ENCODE results near the gene C3orf80.
"Not testable (repeated sequence)": the region's sequence is repeated elsewhere in the genome, so short reads cannot be mapped to it uniquely, and the experiment has no call there.

C3orf80 gene

DNA sequence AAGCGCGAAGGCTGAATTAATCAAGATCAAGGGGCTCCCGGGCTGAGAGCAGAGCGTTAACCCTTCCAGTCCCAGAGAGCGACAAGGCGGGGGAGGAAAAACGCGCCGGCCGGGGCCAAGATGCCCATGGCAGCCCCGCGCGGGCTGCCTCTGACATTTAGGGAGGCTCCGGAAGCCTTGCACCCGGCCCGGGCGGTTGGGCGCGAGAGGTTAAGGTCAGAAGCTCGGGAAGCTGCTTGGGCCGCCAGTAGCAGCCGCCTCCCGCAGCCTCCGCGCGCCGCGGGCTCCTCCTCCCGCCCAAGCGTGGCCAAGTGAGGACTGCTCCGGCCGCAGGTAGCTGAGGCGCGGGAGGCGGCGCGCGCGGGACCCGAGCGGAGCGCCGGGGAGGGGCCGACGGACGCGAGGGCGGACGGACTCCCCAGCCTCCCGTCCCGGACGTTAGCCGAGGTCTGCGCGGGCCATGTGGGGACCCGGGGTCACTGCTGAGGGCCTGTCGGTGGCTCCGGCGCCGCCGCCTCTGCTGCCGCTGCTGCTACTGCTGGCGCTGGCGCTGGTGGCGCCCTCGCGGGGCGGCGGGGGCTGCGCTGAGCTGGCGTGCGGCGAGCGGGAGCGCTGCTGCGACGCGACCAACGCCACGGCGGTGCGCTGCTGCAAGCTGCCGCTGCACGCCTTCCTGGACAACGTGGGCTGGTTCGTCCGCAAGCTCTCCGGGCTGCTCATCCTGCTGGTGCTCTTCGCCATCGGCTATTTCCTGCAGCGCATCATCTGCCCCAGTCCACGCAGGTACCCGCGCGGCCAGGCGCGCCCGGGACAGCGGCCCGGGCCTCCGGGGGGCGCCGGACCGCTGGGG is at the start of gene C3orf80:
Gene C3orf80 (plus strand): TSS at position 247 of the 850 bp plus-strand sequence. CDS start 214 bp downstream, at position 461.
- DNase-seq (ENCODE audit: low read depth, low spot score): peak; percentile 68

- DNase-seq (ENCODE audit: low read depth, low spot score): no peak
Measured at GRCh38 chr3:160176923-160177322, 48.3 kb upstream of the C3orf80 start.

GRCh38 chr3:160178661-160179060 is 46.6 kb upstream of the C3orf80 start:
- DNase-seq (ENCODE audit: low read depth, low spot score): not testable (repeated sequence)

DNA sequence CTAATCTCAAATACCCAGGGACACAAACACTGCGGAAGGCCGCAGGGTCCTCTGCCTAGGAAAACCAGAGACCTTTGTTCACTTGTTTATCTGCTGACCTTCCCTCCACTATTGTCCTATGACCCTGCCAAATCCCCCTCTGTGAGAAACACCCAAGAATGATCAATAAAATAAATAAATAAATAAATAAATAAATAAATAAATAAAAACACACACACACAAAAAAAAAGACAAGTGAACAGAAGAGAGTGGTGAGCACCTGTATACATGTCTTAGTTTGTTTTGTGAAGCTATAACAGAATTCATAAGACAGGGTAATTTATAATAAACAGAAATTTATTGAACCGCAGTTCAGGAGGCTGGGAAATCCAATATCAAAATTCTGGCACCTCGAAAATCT is 45.8 kb upstream of the C3orf80 start:
- DNase-seq (ENCODE audit: low read depth, low spot score): not testable (repeated sequence)

DNA sequence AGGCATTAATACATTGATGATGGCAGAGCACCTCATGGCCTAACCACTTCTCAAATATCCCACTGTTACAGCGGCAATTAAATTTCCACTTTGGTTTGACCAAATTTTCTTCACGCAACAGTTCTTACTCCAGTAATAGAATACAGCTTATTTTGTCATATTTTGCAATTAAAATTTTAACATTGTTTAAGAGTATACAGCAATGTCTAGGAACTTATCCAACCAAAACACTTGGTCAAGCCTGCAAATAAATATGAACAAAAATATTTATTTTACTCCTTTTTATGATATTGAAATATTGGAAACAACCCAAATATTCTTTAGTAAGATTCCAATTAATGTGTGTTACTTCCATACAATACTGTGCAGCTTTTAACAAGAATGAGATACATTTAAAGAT is 45.3 kb upstream of the C3orf80 start:
- no peak for DNase-seq (ENCODE audit: low read depth, low spot score)

DNA sequence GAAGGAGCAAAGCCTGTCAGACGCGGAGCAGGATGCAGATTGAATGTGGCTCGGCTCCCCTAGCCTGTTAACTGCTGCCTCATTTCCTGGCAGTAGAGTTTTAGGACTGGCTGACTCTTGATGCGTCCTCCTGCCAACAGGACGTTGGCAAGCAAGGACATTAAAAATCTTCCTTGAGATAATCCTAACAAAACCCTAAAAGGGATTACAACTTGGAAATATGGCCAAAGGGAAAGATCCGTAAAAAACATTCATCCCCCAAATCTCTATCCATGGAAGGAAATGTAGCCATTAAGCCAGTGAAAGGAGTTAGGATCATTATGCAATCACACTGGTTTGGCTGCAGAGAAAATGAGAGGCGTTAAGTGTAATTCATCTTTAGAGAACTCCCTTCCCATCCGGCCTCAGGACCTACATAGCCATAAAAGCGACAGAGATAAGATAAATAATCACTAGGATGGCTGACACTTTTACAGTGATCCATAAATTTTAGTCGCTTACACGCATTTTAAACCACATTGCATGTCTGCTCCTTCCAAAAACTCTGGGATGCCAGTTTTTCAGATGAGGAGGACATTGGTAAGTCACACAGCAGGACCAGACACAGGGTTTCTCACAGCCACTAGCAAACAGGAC is 44.5 kb upstream of the C3orf80 start:
- no peak for DNase-seq (ENCODE audit: low read depth, low spot score)

DNA sequence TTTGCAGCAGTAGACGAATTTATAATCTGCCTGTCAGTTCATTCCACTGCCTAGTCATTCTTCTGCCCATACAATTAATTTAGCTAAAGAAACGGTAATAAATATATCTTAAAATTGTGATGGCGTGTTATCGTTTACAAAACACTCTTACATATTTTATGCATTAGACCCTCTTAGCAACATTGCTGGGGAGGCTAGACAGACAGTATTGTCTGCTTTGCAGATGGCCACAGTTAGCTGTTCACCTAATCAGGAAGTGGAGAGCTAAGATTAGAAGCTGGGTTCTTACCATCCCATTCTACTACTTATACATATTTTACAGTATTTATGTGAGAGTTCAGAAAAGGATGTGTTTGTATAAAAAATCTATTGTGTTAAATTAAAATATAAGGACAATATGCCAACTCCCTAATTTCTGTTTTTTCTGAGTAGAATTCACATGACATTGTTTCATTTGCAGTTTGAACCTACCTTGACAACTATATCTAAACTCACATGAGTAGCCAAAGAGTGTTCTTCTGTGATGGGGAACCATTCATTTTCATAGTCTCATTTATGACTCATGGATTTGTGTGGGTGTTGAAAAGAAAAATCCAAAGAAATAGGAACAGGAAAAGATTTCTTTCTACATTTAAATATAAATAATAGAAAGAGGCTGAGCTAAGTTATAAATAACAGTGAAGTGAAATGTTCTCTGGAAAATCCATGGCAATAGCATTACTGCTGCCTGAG is 41.7 kb upstream of the C3orf80 start:
- DNase-seq (ENCODE audit: low read depth, low spot score): no peak

DNA sequence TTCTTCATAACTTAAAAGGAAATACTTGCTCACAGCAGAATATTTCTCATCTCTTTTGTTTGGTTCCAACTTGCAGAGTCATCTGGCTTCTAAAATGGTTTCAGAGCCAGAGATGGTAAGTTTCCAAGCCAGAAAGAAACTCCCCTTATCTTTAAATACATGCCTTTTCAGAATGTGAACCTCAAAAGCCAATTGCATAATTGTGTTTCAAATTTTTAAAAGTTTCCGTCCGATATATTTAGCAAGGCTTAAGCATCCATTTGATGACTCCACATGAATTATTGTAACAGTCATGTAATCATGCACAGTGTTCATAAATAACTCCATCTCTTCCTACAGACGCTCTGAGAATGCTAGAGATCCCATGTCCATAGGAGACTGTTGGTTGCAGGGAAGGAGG is 40.6 kb upstream of the C3orf80 start:
- peak; percentile 36 for DNase-seq (ENCODE audit: low read depth, low spot score)

GRCh38 chr3:160185751-160186150 is 39.5 kb upstream of the C3orf80 start:
- no peak for DNase-seq (ENCODE audit: low read depth, low spot score)

GRCh38 chr3:160187288-160187687 is 37.9 kb upstream of the C3orf80 start:
- DNase-seq (ENCODE audit: low read depth, low spot score): no peak

- no peak for DNase-seq (ENCODE audit: low read depth, low spot score)
Measured at GRCh38 chr3:160192310-160193029, 32.8 kb upstream of the C3orf80 start.

DNA sequence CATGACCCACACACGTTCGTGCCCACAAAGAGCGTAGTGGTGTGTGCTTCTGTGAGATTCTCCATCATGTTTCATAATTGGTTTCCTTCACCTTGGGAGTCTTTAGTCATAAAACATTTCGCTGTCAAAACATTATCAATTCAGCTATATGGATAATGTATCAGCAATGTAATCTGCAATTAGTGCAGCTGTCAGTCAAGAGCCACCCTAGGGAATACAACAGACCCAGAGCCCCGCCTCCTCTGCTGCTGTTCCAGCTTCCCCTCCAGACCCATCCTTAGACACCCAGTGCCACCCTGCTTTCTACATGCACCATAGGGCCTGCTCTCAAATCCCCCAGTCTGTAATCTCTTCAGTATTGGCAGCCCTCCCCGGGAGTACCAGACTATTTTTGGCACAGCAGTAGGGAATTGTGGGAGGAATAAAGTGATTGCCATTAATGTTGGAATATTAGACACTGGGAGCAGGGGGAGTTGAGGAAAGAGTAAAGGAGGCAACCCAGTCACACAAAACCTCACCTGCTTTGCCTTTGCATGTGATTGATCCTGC is 31.5 kb upstream of the C3orf80 start:
- DNase-seq (ENCODE audit: low read depth, low spot score): no peak

- no peak for DNase-seq (ENCODE audit: low read depth, low spot score)
Measured at GRCh38 chr3:160194438-160194837, 30.8 kb upstream of the C3orf80 start.

GRCh38 chr3:160195106-160195505 is 30.1 kb upstream of the C3orf80 start:
- DNase-seq (ENCODE audit: low read depth, low spot score): no peak

GRCh38 chr3:160196511-160197104 is 28.6 kb upstream of the C3orf80 start:
- no peak for DNase-seq (ENCODE audit: low read depth, low spot score)

GRCh38 chr3:160199108-160199507 is 26.1 kb upstream of the C3orf80 start:
- no peak for DNase-seq (ENCODE audit: low read depth, low spot score)

DNA sequence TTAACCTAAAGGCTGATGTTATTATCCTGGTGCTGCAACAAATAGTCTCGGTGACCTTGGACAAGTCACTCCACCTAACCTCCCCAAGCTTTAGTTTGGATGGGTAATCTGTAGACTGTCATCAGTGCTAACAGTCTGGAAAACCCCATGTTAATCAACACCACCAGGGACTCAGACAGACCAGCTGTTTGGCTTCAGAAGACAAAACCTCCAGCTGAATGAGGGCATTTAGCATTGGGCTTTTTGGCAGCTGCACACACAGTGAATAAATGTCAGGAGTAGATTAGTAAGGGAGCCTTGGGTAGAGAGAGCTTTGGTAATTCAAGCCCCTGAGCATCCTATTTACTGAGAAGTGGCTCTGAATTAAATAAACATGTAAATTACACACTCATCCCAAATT is 24.9 kb upstream of the C3orf80 start:
- DNase-seq (ENCODE audit: low read depth, low spot score): no peak

DNA sequence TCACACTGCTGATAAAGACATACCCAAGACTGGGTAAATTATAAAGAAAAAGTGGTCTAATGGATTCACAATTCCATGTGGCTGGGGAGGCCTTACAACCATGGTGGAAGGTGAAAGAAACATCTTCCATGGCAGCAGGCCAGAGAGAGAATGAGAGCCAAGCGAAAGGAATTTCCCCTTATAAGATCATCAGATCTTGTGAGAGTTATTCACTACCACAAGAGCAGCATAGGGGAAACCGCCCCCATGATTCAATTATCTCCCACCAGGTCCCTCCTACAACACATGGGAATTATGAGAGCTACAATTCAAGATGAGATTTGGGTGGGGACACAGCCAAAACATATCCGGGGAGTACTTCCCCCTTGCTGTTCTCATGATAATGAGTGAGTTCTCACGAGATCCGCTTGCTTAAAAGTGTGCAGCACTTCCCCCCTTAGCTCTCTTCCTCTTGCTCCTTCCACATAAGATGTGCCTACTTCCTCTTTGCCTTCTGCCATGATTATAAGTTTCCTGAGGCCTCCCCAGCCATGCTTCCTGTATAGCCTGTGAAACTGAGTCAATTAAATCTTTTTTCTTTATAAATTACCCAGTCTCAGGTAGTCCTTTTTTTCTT is 20.7 kb upstream of the C3orf80 start:
- DNase-seq (ENCODE audit: low read depth, low spot score): peak; percentile 7

DNA sequence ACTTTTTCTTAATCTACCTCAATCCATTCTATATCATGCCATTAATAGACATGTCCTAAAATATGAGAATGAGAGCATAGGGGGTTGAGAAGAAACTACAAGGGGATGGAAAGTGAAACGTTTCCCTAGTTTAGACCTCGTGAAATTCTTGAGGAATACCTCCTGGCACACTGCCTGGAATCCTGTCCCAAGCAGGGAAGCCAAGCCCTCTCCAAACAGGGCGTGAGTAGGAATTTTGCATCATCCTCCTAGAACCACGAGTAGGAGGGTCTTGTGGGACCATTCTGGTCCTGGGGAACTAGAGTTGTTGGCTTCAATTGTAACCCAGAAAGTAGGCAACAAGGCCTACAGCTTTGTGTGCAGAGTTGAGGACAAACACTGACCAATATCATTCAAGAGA is 19.6 kb upstream of the C3orf80 start:
- DNase-seq (ENCODE audit: low read depth, low spot score): peak; percentile 13

DNA sequence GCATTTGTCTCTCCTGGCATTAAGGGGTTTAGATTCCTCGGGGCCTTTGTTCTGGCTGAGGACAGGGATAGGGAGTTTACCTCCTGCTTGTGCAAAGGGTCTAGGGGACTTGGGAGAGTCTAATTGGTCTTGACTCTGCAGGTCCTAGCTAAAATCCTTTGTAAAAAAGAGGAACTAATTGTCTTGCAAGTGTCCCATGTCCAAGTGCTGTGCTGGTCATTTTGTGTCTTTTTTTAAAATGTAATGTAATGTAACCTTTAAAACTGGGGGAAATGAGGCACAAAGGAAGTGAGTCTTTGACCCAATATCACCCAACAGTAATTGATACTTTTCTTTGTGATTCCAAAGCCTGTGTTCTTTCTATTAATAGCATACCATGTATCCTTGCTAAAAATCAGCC is 14.9 kb upstream of the C3orf80 start:
- DNase-seq (ENCODE audit: low read depth, low spot score): no peak

- peak; percentile 28 for DNase-seq (ENCODE audit: low read depth, low spot score)
Measured at GRCh38 chr3:160210799-160211221, 14.4 kb upstream of the C3orf80 start.

All from astrocyte of the hippocampus (primary cell).